VCaP (cell line): ENCODE results near the gene ARPC4.

ENCODE experiments used
- H3K27ac ChIP-seq: fragments of 450-650 bp; 2 replicates; pipeline ENCODE4 v1.5.1; 2017
- CTCF ChIP-seq: fragments of 450-650 bp; conservative IDR thresholded peaks from 2 replicates; pipeline ENCODE4 v1.5.1; 2017; ENCODE audit warnings: mild to moderate bottlenecking, moderate library complexity

ARPC4 gene

GRCh38 chr3:9808345-9809037, 15.6 kb downstream of the ARPC4 start:
- peak; percentile 65 for TF ChIP-seq CTCF
- H3K27ac ChIP-seq: peak overlapping the region; percentile 93

GRCh38 chr3:9809239-9809614, 16.3 kb downstream of the ARPC4 start:
- H3K27ac ChIP-seq: peak overlapping the region; percentile 93
- TF ChIP-seq CTCF: no peak

- peak within 1 kb of the TSS; percentile 93 for H3K27ac ChIP-seq
- TF ChIP-seq CTCF: no peak
These were observed 16.9 kb downstream of the ARPC4 start, which contains the start of gene TTLL3 for GRCh38 chr3:9809615-9810432. Gene TTLL3 (plus strand): TSS chr3:9810262. CDS start chr3:9810662, 400 bp downstream.

GRCh38 chr3:9810433-9810770, 17.5 kb downstream of the ARPC4 start:
- no peak for TF ChIP-seq CTCF
- H3K27ac ChIP-seq: peak overlapping the region; percentile 93

- no peak for TF ChIP-seq CTCF
- peak overlapping the region; percentile 93 for H3K27ac ChIP-seq
These were observed 18.0 kb downstream of the ARPC4 start for GRCh38 chr3:9810846-9811245.

- TF ChIP-seq CTCF: no peak
- no peak overlapping the region for H3K27ac ChIP-seq
These were observed 20.1 kb downstream of the ARPC4 start for GRCh38 chr3:9812870-9813483.

- TF ChIP-seq CTCF: no peak
- no peak overlapping the region for H3K27ac ChIP-seq
These were observed 23.1 kb downstream of the ARPC4 start for GRCh38 chr3:9815986-9816385.
